GM15510 (cell line): Measurements from ENCODE around the gene WDFY2.

ENCODE experiments used
- POLR2A ChIP-seq: IDR thresholded peaks from 3 replicates; pipeline ENCODE4 v1.6.1; 2011; ENCODE audit warnings: borderline replicate concordance; ENCODE audit not compliant: insufficient read length; ENCODE audit errors: extremely low read depth

Gene WDFY2

GRCh38 chr13:51723529-51723928, 139.3 kb downstream of the WDFY2 start:
- TF ChIP-seq POLR2A = no peak

- TF ChIP-seq POLR2A = no peak
Measured at GRCh38 chr13:51724721-51725120, 140.5 kb downstream of the WDFY2 start.

GRCh38 chr13:51726446-51727193, 142.4 kb downstream of the WDFY2 start:
- no peak for TF ChIP-seq POLR2A

- no peak for TF ChIP-seq POLR2A
Measured at GRCh38 chr13:51727634-51728274, 143.5 kb downstream of the WDFY2 start.

DNA sequence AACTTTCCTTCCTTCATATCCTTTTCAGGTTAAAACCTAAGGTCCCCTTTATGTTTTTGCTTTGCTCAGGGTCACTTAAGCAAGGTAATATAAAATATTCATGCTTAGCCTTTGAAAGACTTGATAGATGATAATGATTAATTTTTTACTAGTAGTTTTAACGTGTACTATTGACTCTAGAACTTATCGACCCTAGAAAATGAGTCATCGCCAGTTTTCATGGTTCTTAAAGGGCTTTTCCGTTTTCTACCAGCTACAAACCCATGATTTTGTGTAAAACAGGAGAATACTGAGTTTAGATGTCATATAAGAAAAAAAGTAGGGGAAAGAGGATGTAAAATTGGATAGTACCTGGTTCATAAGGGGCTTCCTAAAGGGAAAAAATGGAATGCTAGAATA, 144.0 kb downstream of the WDFY2 start:
- TF ChIP-seq POLR2A = no peak

DNA sequence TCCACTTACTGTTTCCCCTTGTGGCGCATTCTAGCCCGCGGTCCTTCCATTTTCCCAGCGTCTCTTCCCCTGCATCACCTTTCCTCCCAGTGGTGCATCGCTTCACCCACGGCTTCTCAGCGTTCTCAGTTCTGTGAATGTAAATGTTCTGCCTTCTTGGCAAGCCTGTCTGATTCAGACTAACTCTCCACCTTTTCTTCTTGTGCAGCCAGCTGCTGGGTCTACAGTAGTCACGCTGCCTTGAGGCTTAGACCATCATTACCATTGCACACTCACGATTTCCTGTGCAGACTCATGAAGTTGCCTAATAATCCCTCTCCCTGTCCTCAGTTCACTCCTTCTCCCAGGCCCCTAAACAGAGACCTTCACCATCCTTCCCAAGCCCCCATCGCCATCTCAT, 144.7 kb downstream of the WDFY2 start:
- no peak for TF ChIP-seq POLR2A

DNA sequence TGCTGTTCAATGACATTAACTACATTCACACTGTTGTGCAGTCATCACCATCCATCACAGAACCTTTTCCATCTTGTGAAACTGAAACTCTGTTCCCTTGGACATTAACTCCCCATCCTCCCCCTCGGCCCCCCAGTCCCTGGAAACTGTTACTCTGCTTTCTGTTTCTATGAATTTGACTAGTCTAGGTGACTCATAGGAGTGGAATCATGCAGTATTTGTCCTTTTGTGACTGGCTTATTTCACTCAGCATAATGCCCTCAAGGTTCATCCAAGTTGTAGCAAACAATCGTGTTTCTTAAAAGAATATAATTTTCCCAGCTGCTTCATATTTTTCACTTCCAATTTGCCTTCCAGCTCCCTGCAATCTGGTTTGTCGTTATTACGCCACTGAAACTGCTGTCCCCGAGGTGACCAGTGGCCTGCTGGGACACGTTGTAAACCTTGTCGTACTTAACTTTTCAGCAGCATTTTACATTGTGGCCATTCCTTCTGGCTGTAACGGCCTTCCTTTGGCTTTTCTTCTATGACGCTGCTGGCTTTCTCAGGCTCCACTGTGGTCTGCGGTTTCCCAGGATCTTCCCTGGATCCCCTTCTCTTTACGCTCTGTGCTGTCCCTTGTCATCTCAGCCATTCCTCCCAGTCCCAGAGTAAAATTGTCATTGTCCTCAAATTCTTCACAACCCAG, 145.7 kb downstream of the WDFY2 start:
- no peak for TF ChIP-seq POLR2A

- no peak for TF ChIP-seq POLR2A
Measured at GRCh38 chr13:51730927-51731326, 146.7 kb downstream of the WDFY2 start.

- TF ChIP-seq POLR2A = no peak
Measured at GRCh38 chr13:51731759-51732158, 147.5 kb downstream of the WDFY2 start.

DNA sequence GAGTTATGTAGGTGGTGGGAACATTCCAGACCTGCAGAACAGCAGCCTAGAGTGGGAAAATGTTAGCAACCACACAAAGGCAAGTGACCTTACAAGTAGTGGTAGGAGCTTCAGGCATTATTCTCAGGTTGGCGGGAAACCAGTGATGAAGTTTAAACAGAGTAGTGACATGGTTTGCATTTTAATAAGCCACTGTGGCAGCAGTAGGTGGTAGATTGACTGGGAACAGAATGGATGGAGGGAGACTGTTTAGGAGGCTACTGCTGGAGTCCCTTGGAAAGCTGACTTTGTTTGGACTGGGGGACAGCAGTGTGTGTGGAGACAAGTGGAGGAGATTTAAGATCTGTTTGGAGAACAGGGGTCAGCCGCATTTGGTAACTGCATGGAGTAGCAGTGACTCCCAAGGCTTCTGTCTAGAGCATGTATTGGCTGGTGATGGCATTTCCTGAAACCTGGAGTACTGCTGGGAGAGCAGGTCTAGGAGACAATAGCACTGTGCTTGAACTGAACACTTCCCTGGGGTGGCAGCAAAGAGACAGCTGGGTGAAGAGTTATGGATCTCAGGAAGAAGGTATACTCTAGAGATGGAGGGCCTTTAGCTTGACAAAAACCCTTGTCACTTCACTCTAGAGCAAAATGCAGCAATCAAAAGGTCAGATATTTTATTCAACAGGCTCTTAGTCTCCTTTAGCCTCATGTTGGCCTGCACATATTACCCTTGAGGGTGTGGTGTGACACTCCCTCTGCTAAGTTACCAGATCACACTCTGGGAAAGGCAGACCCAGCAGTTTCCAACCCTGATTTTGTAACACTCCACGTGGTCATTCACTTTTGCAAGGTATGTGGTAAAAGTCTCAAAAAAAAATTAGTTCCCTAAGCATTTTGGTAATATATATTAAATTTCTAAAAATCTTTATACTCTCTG, 149.4 kb downstream of the WDFY2 start:
- TF ChIP-seq POLR2A = no peak

DNA sequence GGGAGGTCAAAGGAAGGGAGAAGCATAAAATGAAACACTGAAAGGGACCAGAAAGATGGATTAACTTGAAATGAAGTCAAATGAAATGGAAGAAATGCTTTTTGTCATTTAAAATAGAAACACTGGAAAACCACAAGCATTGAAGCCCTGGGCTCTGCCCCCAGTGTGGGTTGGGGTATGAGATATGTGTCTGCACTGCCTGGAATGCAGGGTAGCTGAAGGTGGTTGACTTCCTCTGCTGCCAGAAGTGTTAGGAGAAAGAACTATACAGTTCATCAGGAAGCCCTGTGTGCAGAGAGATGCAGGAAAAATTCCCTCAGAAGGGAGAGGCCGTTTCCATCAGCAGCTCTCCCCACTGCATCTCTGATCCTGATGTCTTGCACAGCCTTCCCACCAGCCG, 150.5 kb downstream of the WDFY2 start:
- no peak for TF ChIP-seq POLR2A

- TF ChIP-seq POLR2A = no peak
Measured at GRCh38 chr13:51737609-51738008, 153.3 kb downstream of the WDFY2 start.

DNA sequence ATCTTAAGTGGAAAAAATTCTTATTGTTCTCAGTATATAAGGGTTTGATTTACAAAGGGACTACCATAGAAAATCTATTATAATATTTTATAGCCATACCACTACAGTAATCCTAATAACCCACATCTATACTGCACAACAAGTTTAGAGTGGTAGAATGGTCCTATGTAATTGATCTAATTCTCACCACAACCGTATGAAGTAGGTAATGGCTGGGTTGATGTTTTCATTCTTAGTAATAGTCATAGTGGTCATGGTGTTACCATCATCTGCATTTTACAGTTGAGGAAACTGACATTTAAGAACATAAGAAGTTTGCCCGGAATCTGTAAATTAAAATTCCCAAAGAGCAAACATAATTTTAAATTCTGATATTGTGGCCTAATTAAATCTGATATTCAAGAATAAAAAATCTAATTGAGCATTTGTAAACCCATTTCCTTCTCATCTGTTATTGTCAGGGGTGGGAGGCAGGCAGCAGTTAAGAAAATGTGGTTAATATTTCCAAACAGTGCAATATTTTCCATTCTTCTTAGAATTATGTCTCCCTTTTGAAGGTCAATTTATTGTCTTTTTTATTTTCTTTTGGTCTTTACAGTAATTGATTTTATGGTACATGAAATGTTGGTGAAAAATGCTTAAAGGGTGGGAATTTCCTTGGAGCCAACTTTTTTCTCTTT, 154.1 kb downstream of the WDFY2 start:
- no peak for TF ChIP-seq POLR2A
